Activated T-cell treated with anti-CD3 and anti-CD28 coated beads, Interleukin-2, amount 50 U/mL, for 24 hours (primary cell): ENCODE measurements around the gene POU6F2.

Source experiments
- DNase-seq: peaks from one replicate; pipeline ENCODE4 v3.0.0-alpha.2; 2020
- H3K27ac Mint-ChIP-seq: 2 replicates; pipeline ENCODE4 v1.8.0; 2020; ENCODE audit warnings: mild to moderate bottlenecking, mixed read lengths
- H3K27me3 Mint-ChIP-seq: 2 replicates; pipeline ENCODE4 v1.8.0; 2020; ENCODE audit warnings: mixed read lengths
- H3K36me3 Mint-ChIP-seq: 2 replicates; pipeline ENCODE4 v1.8.0; 2020; ENCODE audit warnings: low read depth, mixed read lengths
- H3K4me1 Mint-ChIP-seq: 2 replicates; pipeline ENCODE4 v1.8.0; 2020; ENCODE audit warnings: low read depth, mixed read lengths
- H3K4me3 Mint-ChIP-seq: 2 replicates; pipeline ENCODE4 v1.8.0; 2020; ENCODE audit warnings: mild to moderate bottlenecking, moderate library complexity, mixed read lengths
- H3K9me3 Mint-ChIP-seq: 2 replicates; pipeline ENCODE4 v1.8.0; 2020; ENCODE audit warnings: mixed read lengths

Gene POU6F2

DNA sequence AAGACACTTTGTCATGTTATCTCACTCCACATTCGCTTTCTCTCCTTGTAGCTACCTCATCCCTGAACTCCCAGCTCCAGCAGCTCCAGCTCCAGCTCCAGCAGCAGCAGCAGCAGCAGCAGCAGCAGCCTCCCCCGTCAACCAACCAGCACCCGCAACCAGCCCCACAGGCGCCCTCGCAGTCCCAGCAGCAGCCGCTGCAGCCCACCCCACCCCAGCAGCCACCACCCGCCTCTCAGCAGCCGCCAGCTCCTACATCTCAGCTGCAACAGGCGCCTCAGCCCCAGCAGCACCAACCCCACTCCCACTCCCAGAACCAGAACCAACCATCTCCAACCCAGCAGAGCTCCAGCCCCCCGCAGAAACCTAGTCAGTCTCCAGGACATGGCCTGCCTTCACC lies 361.9 kb downstream of the POU6F2 start:
- Mint-ChIP-seq H3K27me3 (peaks cover 15% of the 10 kb centered on the region), H3K27ac (no peak overlapping the region), H3K4me1 (no peaks in the 10 kb centered on the region), H3K36me3 (no peaks in the 10 kb centered on the region), H3K4me3 (no peak overlapping the region), H3K9me3 (no peaks in the 10 kb centered on the region)
- no peak for DNase-seq

DNA sequence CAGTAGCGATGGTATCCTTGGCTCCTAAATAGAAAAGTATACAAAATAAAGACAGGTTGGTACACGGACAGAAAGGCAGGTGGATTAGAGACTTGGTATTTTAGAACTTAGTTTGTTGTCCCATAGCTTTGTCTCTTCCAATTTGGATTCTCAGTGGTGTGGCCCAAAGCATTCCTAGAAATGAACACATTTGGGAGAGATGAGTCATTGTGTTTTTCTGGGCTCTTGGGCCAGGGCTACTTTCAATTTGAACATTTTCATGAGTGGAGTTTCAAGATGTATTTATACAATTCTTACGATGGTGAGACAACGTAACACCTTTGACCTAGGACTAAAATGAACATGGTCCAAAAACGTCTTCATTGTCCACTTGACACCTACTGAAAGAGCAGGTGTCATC lies 363.4 kb downstream of the POU6F2 start:
- Mint-ChIP-seq H3K4me1 (no peaks in the 10 kb centered on the region), H3K9me3 (no peaks in the 10 kb centered on the region), H3K36me3 (no peaks in the 10 kb centered on the region), H3K27me3 (peaks cover 14% of the 10 kb centered on the region), H3K27ac (no peak overlapping the region), H3K4me3 (no peak overlapping the region)
- DNase-seq = no peak

- no peak overlapping the region for H3K27ac Mint-ChIP-seq
- no peaks in the 10 kb centered on the region for H3K9me3 Mint-ChIP-seq
- no peaks in the 10 kb centered on the region for H3K4me1 Mint-ChIP-seq
- DNase-seq = no peak
- peaks cover 16% of the 10 kb centered on the region for H3K27me3 Mint-ChIP-seq
- no peaks in the 10 kb centered on the region for H3K36me3 Mint-ChIP-seq
- H3K4me3 Mint-ChIP-seq = no peak overlapping the region
These were observed 365.1 kb downstream of the POU6F2 start for GRCh38 chr7:39342763-39343162.

- Mint-ChIP-seq H3K4me3 (no peak overlapping the region), H3K9me3 (no peaks in the 10 kb centered on the region), H3K27ac (no peak overlapping the region)
These were observed 371.9 kb downstream of the POU6F2 start for GRCh38 chr7:39349452-39350123.

DNA sequence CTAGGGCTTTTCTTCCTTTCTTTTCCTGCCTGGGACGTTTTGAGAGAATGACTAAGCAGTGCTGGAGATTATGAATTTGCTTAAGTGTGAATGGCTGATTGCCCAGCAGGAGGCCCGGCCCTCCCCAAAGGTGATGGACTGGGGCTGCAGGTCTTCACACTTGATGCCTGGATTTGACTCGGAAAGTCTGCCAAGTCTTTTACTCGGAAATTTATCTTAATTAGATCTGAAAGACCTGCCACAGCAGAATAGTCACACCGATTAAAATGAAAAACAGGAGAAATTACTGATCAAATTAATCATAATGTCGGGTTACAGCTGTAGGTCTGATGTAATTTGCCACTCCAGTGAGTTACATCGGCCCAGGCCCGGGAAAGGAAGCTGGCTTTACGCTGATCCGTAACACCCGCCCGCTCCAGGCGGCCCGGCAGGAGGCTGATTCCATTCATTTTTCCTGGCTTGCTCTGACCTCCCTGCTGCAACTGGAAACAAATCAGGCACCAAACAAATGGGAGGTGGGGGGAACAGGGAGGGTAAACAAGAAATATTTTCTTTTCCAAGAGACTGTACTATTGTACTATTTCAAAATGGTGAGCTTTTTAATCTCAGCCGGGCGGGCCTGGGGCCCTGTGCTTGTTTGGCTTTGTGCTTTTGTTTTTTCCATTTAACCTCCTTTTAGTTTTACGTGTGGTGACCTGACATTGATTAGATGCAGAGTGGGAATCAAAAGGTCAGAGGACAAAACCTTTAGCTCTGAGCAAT lies 376.1 kb downstream of the POU6F2 start:
- Mint-ChIP-seq H3K27me3 (no peaks in the 10 kb centered on the region), H3K27ac (no peak overlapping the region), H3K4me3 (no peak overlapping the region), H3K9me3 (no peaks in the 10 kb centered on the region), H3K4me1 (peaks cover 9% of the 10 kb centered on the region), H3K36me3 (no peaks in the 10 kb centered on the region)
- no peak for DNase-seq

More at GRCh38 chr7:39349452-39350123, 371.9 kb downstream of the POU6F2 start:
- H3K36me3 Mint-ChIP-seq = no peaks in the 10 kb centered on the region
- peaks cover 6% of the 10 kb centered on the region for H3K27me3 Mint-ChIP-seq
- H3K4me1 Mint-ChIP-seq = no peaks in the 10 kb centered on the region
- DNase-seq = no peak

DNA sequence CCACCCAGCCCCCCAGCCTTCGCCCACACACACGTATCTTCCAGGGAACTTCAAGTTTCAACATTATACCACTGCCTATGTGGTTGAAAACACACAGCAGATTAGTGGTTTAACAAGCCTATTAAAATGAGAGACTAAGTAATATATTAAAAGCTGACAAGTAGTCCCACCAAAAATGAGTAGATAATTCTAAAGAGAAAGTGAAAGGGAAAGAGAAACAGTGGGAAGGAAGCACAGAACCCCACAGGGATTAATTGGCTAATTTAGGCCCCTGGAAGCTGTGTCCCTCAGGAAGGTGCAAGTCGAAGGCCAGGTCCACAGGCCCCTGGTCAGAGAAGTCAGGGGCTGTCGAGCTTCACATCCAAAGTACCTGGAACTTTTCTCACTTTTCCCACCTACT lies 378.0 kb downstream of the POU6F2 start:
- Mint-ChIP-seq H3K9me3 (no peaks in the 10 kb centered on the region), H3K27me3 (no peaks in the 10 kb centered on the region), H3K4me3 (no peak overlapping the region), H3K4me1 (peaks cover 9% of the 10 kb centered on the region), H3K36me3 (no peaks in the 10 kb centered on the region), H3K27ac (no peak overlapping the region)
- DNase-seq = no peak

GRCh38 chr7:39356172-39356925 lies 378.6 kb downstream of the POU6F2 start:
- H3K9me3 Mint-ChIP-seq = no peaks in the 10 kb centered on the region
- no peak overlapping the region for H3K27ac Mint-ChIP-seq
- H3K4me3 Mint-ChIP-seq = no peak overlapping the region
- no peaks in the 10 kb centered on the region for H3K27me3 Mint-ChIP-seq
- H3K4me1 Mint-ChIP-seq = peaks cover 9% of the 10 kb centered on the region
- no peaks in the 10 kb centered on the region for H3K36me3 Mint-ChIP-seq
- no peak for DNase-seq

GRCh38 chr7:39357648-39358047 lies 379.9 kb downstream of the POU6F2 start:
- H3K9me3 Mint-ChIP-seq = no peaks in the 10 kb centered on the region
- DNase-seq = no peak
- peaks cover 9% of the 10 kb centered on the region for H3K4me1 Mint-ChIP-seq
- H3K36me3 Mint-ChIP-seq = no peaks in the 10 kb centered on the region
- no peaks in the 10 kb centered on the region for H3K27me3 Mint-ChIP-seq
- H3K4me3 Mint-ChIP-seq = no peak overlapping the region
- no peak overlapping the region for H3K27ac Mint-ChIP-seq

GRCh38 chr7:39360038-39360437 lies 382.3 kb downstream of the POU6F2 start:
- H3K9me3 Mint-ChIP-seq = no peaks in the 10 kb centered on the region
- no peak overlapping the region for H3K4me3 Mint-ChIP-seq

DNA sequence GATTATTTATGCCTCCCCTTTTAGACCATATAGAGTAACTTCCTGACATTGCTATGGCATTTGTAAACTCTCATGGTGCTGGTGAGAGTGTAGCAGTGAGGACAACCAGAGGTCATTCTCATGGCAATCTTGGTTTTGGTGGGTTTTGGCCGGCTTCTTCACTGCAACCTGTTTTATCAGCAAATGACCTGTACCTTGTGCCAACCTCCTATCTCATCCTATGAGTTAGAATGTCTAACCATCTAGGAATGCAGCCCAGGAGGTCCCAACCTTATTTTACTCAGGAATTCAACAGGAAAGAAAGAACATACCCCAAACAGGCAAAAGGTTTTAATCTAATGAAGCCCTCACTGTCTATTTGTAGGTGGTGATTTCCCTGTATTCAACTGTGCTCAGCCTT lies 383.1 kb downstream of the POU6F2 start:
- Mint-ChIP-seq H3K4me1 (peaks cover 4% of the 10 kb centered on the region), H3K27me3 (peaks cover 4% of the 10 kb centered on the region), H3K9me3 (no peaks in the 10 kb centered on the region), H3K4me3 (no peak overlapping the region), H3K36me3 (no peaks in the 10 kb centered on the region), H3K27ac (no peak overlapping the region)
- no peak for DNase-seq

More at GRCh38 chr7:39360038-39360437, 382.3 kb downstream of the POU6F2 start:
- peaks cover 9% of the 10 kb centered on the region for H3K4me1 Mint-ChIP-seq
- DNase-seq = no peak
- no peak overlapping the region for H3K27ac Mint-ChIP-seq
- peaks cover 4% of the 10 kb centered on the region for H3K27me3 Mint-ChIP-seq
- H3K36me3 Mint-ChIP-seq = no peaks in the 10 kb centered on the region

DNA sequence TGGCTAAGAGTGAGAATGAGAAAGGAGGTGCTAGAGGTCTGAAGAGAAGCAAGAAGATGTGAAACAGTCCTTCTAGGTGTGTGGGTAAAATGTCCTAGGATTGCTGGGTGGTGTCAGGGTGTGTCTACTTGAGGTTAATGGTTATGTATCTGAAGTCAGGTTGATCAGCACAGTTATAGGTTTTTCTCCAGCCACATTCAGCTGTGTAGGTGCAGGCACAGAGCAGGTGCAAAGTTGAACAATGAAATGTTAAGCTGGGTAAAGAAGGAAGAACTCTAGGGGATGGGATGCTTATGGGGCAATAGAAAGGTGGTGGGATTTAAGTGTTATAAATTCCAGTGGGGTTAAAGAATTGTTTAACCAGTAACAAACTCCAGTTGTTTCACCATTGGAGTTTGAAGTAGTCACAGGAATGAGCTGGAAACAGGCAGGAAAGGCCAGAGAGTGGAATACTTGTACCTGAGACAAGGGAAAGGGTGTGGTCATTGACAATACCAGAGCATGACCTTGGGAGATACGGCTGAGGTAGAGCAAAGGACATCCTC lies 388.1 kb downstream of the POU6F2 start:
- Mint-ChIP-seq H3K27ac (no peak overlapping the region), H3K9me3 (no peaks in the 10 kb centered on the region), H3K27me3 (peaks cover 4% of the 10 kb centered on the region), H3K4me1 (peaks cover 3% of the 10 kb centered on the region), H3K4me3 (no peak overlapping the region), H3K36me3 (no peaks in the 10 kb centered on the region)
- DNase-seq = no peak

DNA sequence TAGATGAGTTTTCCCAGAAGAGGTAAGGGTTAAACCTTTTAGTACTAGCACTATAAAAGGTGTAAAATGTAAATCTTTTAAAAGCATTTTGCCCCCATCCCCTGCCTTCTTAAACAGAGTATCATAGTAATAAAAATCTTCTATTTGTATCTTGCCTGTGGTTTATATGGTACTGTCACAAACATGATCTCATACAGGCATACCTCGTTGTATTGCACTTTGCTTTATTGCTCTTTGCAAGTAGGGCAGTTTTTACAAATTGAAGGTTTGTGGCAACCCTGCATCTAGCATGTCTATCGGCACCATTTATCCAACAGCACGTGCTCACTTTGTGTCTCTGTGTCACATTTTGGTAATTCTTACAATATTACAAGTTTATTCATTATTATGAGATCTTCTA lies 389.7 kb downstream of the POU6F2 start:
- Mint-ChIP-seq H3K9me3 (no peaks in the 10 kb centered on the region), H3K27ac (no peak overlapping the region), H3K4me1 (peaks cover 3% of the 10 kb centered on the region), H3K27me3 (peaks cover 4% of the 10 kb centered on the region), H3K4me3 (no peak overlapping the region), H3K36me3 (no peaks in the 10 kb centered on the region)
- DNase-seq = no peak

GRCh38 chr7:39367943-39368342 lies 390.2 kb downstream of the POU6F2 start:
- H3K27me3 Mint-ChIP-seq = peaks cover 4% of the 10 kb centered on the region
- no peak overlapping the region for H3K27ac Mint-ChIP-seq
- H3K4me3 Mint-ChIP-seq = no peak overlapping the region
- no peak for DNase-seq
- peaks cover 3% of the 10 kb centered on the region for H3K4me1 Mint-ChIP-seq
- no peaks in the 10 kb centered on the region for H3K9me3 Mint-ChIP-seq
- H3K36me3 Mint-ChIP-seq = no peaks in the 10 kb centered on the region

- H3K36me3 Mint-ChIP-seq = no peaks in the 10 kb centered on the region
- no peak overlapping the region for H3K4me3 Mint-ChIP-seq
- peaks cover 3% of the 10 kb centered on the region for H3K4me1 Mint-ChIP-seq
These were observed 394.7 kb downstream of the POU6F2 start for GRCh38 chr7:39372383-39372782.

More at GRCh38 chr7:39372383-39372782, 394.7 kb downstream of the POU6F2 start:
- Mint-ChIP-seq H3K27me3 (peaks cover 11% of the 10 kb centered on the region), H3K27ac (no peak overlapping the region), H3K9me3 (no peaks in the 10 kb centered on the region)
- no peak for DNase-seq
